Kidney (tissue), 14 donors: ENCODE data around the gene KCNAB2. TPM values are rescaled to one million over a fixed set of nuclear protein-coding genes. Genes with fewer than 3 reads are reported as not detected.

Experiments
- DNase-seq, 5 donors: peaks; one replicate each; pipeline ENCODE4 v3.0.0-alpha.2; 2013 to 2020
- FAIRE-seq: peaks from 2 replicates; lab custom pipeline; 2012; peaks lifted over from hg19 to GRCh38; lab: Jason Lieb, UNC
- H3K27ac ChIP-seq, 2 donors: one replicate each; pipeline ENCODE4 v1.7.0; 2013; ENCODE audit warnings: low read depth in 2 of 2, low read length in 2 of 2, inconsistent platforms in 1 of 2
- H3K27me3 ChIP-seq: one replicate; pipeline ENCODE4 v1.7.1; 2013; ENCODE audit warnings: low read length, inconsistent platforms; ENCODE audit not compliant: control insufficient read depth, insufficient read depth
- H3K36me3 ChIP-seq, 3 donors: one replicate each; pipeline versions ENCODE4 v1.7.0 to v1.7.1; 2013; ENCODE audit warnings: low read length in 3 of 3, control low read depth in 1 of 3, inconsistent platforms in 1 of 3; ENCODE audit not compliant: insufficient read depth in 3 of 3, control insufficient read depth in 2 of 3
- H3K4me1 ChIP-seq, 3 donors: one replicate each; pipeline versions ENCODE4 v1.7.0 to v1.7.1; 2013; ENCODE audit warnings: low read length in 3 of 3, inconsistent platforms in 1 of 3, low read depth in 1 of 3; ENCODE audit not compliant: control insufficient read depth in 2 of 3, insufficient read depth in 2 of 3
- H3K4me3 ChIP-seq, 3 donors: one replicate each; pipeline versions ENCODE4 v1.7.0 to v1.8.1; 2013; ENCODE audit warnings: low read length in 3 of 3, control low read depth in 1 of 3, inconsistent platforms in 1 of 3
- H3K9ac ChIP-seq, 3 donors: one replicate each; pipeline versions ENCODE4 v1.7.0 to v1.7.1; 2013; ENCODE audit warnings: low read length in 3 of 3, control low read depth in 1 of 3, inconsistent platforms in 1 of 3
- H3K9me3 ChIP-seq, 3 donors: one replicate each; pipeline versions ENCODE4 v1.7.0 to v1.7.1; 2013; ENCODE audit warnings: low read length in 3 of 3, control low read depth in 1 of 3, inconsistent platforms in 1 of 3; ENCODE audit not compliant: control insufficient read depth in 2 of 3, insufficient read depth in 1 of 3
- CTCF ChIP-seq: IDR thresholded peaks from 3 replicates; pipeline ENCODE4 v1.5.1; 2012; ENCODE audit warnings: mild to moderate bottlenecking, moderate library complexity, borderline replicate concordance; ENCODE audit not compliant: insufficient read depth; ENCODE audit errors: extremely low read depth
- intact Hi-C: fragments of 100-400 bp; cut with DNase I; formaldehyde crosslinking; loops from one replicate; pipeline ENCODE4 v1.11.1; 2022
- polyA plus RNA-seq: library from polyadenylated mRNA; stranded (reverse); fragments of 350-450 nt; fragmentation: Illumina TruSeq; extraction: RNeasy Lipid Tissue Mini Kit (QIAGEN cat#74804); gene quantifications from one replicate; pipeline ENCODE4 v1.2.3, GENCODE V29; 2014; ENCODE audit warnings: low read depth, low replicate concordance; ENCODE audit not compliant: insufficient read depth
- total RNA-seq: library from RNA; stranded (reverse); fragmentation: NEBNext Ultra II Directional; extraction: Animal tissue kit (Norgen Biotek cat#: 25700); gene quantifications from one replicate; pipeline ENCODE4 v1.2.1, GENCODE V29; 2021
- donor health status: control.
- donor health status: control.
- donor health status: control.
- donor health status: control.
- donor health status: control.
- donor health status: DM: yes; HTN: yes; CAD: no.
- donor health status: Normal renal cell carcinoma (clear cell type).

Gene KCNAB2
- total and polyA plus RNA-seq, 2 donors from 2014 or later = 19.6 to 28.1 TPM

- DNase-seq (peak in 4 of 5 donors; percentile 43 to 68 (median 56)), FAIRE-seq (no peak)
- Histone ChIP-seq H3K27me3 (peaks cover 3% of the 10 kb centered on the region), H3K4me1 (no peaks in the 10 kb centered on the region), H3K9ac (no peak overlapping the region), H3K4me3 (no peak overlapping the region), H3K9me3 (no peaks in the 10 kb centered on the region), H3K36me3 (no peaks in the 10 kb centered on the region), H3K27ac (no peak overlapping the region)
- intact Hi-C loops = no loop called here
- TF ChIP-seq CTCF = peak; percentile 43
Measured at GRCh38 chr1:6033986-6034749, 11.5 kb upstream of the KCNAB2 start.

GRCh38 chr1:6034750-6035096 is 11.0 kb upstream of the KCNAB2 start:
- Histone ChIP-seq H3K27ac (no peak overlapping the region), H3K4me1 (no peaks in the 10 kb centered on the region), H3K9me3 (no peaks in the 10 kb centered on the region), H3K9ac (no peak overlapping the region), H3K27me3 (peaks cover 3% of the 10 kb centered on the region), H3K4me3 (no peak overlapping the region), H3K36me3 (no peaks in the 10 kb centered on the region)
- intact Hi-C loops = no loop called here
- no peak for TF ChIP-seq CTCF
- peak in 3 of 5 donors; percentile 24 to 54 (median 34) for DNase-seq
- FAIRE-seq = no peak

GRCh38 chr1:6035303-6035702 is 10.4 kb upstream of the KCNAB2 start:
- TF ChIP-seq CTCF = no peak
- Histone ChIP-seq H3K4me3 (no peak overlapping the region), H3K36me3 (no peaks in the 10 kb centered on the region), H3K27ac (no peak overlapping the region), H3K9me3 (no peaks in the 10 kb centered on the region), H3K4me1 (no peaks in the 10 kb centered on the region), H3K9ac (no peak overlapping the region), H3K27me3 (peaks cover 3% of the 10 kb centered on the region)
- FAIRE-seq (no peak), DNase-seq (peak in 3 of 5 donors; percentile 20 to 66 (median 27))
- intact Hi-C loops = no loop called here
